ENCODE data around the gene KLHDC7B. TPM values are rescaled to one million over a fixed set of nuclear protein-coding genes. Genes with fewer than 3 reads are reported as not detected.

KLHDC7B gene
- total RNA-seq, 1 donor from 2014 or later, result not detected

GRCh38 chr22:50564289-50564688, 18.6 kb downstream of the KLHDC7B start:
- intact Hi-C loops (cut with micrococcal nuclease), result no loop called here
- ATAC-seq (no peak), DNase-seq (no peak)

GRCh38 chr22:50567721-50568252, 22.1 kb downstream of the KLHDC7B start:
- no peak for ATAC-seq
- intact Hi-C loops (cut with micrococcal nuclease), result no loop called here
- DNase-seq, result no peak

- no peak for DNase-seq
- intact Hi-C loops (cut with micrococcal nuclease), result no loop called here
- ATAC-seq, result no peak
Measured at GRCh38 chr22:50568626-50569025, 22.9 kb downstream of the KLHDC7B start.

GRCh38 chr22:50569041-50569459, 23.4 kb downstream of the KLHDC7B start:
- no peak for ATAC-seq
- intact Hi-C loops (cut with micrococcal nuclease), result no loop called here
- DNase-seq, result no peak

GRCh38 chr22:50569896-50570535, 24.3 kb downstream of the KLHDC7B start:
- intact Hi-C loops (cut with micrococcal nuclease), result no loop called here
- ATAC-seq (no peak), DNase-seq (no peak)

- DNase-seq (no peak), ATAC-seq (no peak)
- intact Hi-C loops (cut with micrococcal nuclease), result no loop called here
Measured at GRCh38 chr22:50570861-50571260, 25.2 kb downstream of the KLHDC7B start.

- DNase-seq (no peak), ATAC-seq (peak; percentile 27)
- intact Hi-C loops (cut with micrococcal nuclease), result no loop called here
Measured at GRCh38 chr22:50571264-50572175, 25.8 kb downstream of the KLHDC7B start.

GRCh38 chr22:50572965-50573364, 27.3 kb downstream of the KLHDC7B start:
- ATAC-seq (no peak), DNase-seq (no peak)
- intact Hi-C loops (cut with micrococcal nuclease), result no loop called here

- DNase-seq (no peak), ATAC-seq (no peak)
- intact Hi-C loops (cut with micrococcal nuclease), result no loop called here
Measured at GRCh38 chr22:50573491-50574382, 28.0 kb downstream of the KLHDC7B start.

- intact Hi-C loops (cut with micrococcal nuclease), result no loop called here
- DNase-seq, result no peak
Measured at GRCh38 chr22:50574383-50574755, 28.7 kb downstream of the KLHDC7B start.

GRCh38 chr22:50575426-50575941, 29.8 kb downstream of the KLHDC7B start:
- DNase-seq, result no peak
- ATAC-seq, result no peak

More at GRCh38 chr22:50574383-50574755, 28.7 kb downstream of the KLHDC7B start:
- no peak for ATAC-seq

GRCh38 chr22:50576070-50576469, 30.4 kb downstream of the KLHDC7B start:
- intact Hi-C loops (cut with micrococcal nuclease), result no loop called here
- DNase-seq (no peak), ATAC-seq (peak; percentile 6)

More at GRCh38 chr22:50575426-50575941, 29.8 kb downstream of the KLHDC7B start:
- intact Hi-C loops (cut with micrococcal nuclease), result no loop called here

GRCh38 chr22:50576806-50577696, 31.4 kb downstream of the KLHDC7B start:
- ATAC-seq (no peak), DNase-seq (no peak)
- intact Hi-C loops (cut with micrococcal nuclease), result no loop called here

GRCh38 chr22:50577697-50577986, 31.9 kb downstream of the KLHDC7B start:
- intact Hi-C loops (cut with micrococcal nuclease), result no loop called here
- ATAC-seq, result no peak
- DNase-seq, result no peak

- peak; percentile 36 for ATAC-seq
- intact Hi-C loops (cut with micrococcal nuclease), result no loop called here
- peak; percentile 84 for DNase-seq
Measured at GRCh38 chr22:50577987-50578775, 32.5 kb downstream of the KLHDC7B start, which contains the start of gene CPT1B. TSS of gene CPT1B (minus strand) at chr22:50578427. CDS start at chr22:50577915, 512 bp downstream.

GRCh38 chr22:50578776-50579310, 33.1 kb downstream of the KLHDC7B start:
- DNase-seq (no peak), ATAC-seq (no peak)
- intact Hi-C loops (cut with micrococcal nuclease), result no loop called here

GRCh38 chr22:50579752-50580151, 34.1 kb downstream of the KLHDC7B start:
- ATAC-seq (no peak), DNase-seq (no peak)
- intact Hi-C loops (cut with micrococcal nuclease), result no loop called here

All from left ventricle myocardium superior (tissue), 1 donor.